ENCODE data around the gene CYBA. TPM values are rescaled to one million over a fixed set of nuclear protein-coding genes. Genes with fewer than 3 reads are reported as not detected.

The CYBA gene
- total RNA-seq, 1 experiment from 2014 or later: 0.10 TPM

- no peak for DNase-seq (ENCODE audit: low read depth)
Measured at GRCh38 chr16:88631920-88632586, 18.8 kb downstream of the CYBA start.

- DNase-seq (ENCODE audit: low read depth): no peak
Measured at GRCh38 chr16:88631384-88631783, 19.5 kb downstream of the CYBA start.

- no peak for DNase-seq (ENCODE audit: low read depth)
Measured at GRCh38 chr16:88630941-88631340, 19.9 kb downstream of the CYBA start.

- no peak for DNase-seq (ENCODE audit: low read depth)
Measured at GRCh38 chr16:88630433-88630832, 20.4 kb downstream of the CYBA start.

GRCh38 chr16:88629835-88630234 is 21.0 kb downstream of the CYBA start:
- DNase-seq (ENCODE audit: low read depth): no peak

- peak; percentile 37 for DNase-seq (ENCODE audit: low read depth)
Measured at GRCh38 chr16:88628512-88628974, 22.3 kb downstream of the CYBA start.

GRCh38 chr16:88627531-88628411 is 23.1 kb downstream of the CYBA start:
- DNase-seq (ENCODE audit: low read depth): no peak

GRCh38 chr16:88626646-88627045 is 24.2 kb downstream of the CYBA start:
- DNase-seq (ENCODE audit: low read depth): no peak

- no peak for DNase-seq (ENCODE audit: low read depth)
Measured at GRCh38 chr16:88624977-88625576, 25.8 kb downstream of the CYBA start.

GRCh38 chr16:88624481-88624880 is 26.4 kb downstream of the CYBA start:
- no peak for DNase-seq (ENCODE audit: low read depth)

- no peak for DNase-seq (ENCODE audit: low read depth)
Measured at GRCh38 chr16:88623858-88624257, 27.0 kb downstream of the CYBA start.

GRCh38 chr16:88622866-88623265 is 28.0 kb downstream of the CYBA start:
- no peak for DNase-seq (ENCODE audit: low read depth)

- DNase-seq (ENCODE audit: low read depth): no peak
Measured at GRCh38 chr16:88622125-88622524, 28.7 kb downstream of the CYBA start.

GRCh38 chr16:88619859-88620815 is 30.7 kb downstream of the CYBA start:
- no peak for DNase-seq (ENCODE audit: low read depth)

- no peak for DNase-seq (ENCODE audit: low read depth)
Measured at GRCh38 chr16:88618956-88619667, 31.7 kb downstream of the CYBA start.

- no peak for DNase-seq (ENCODE audit: low read depth)
Measured at GRCh38 chr16:88618182-88618955, 32.5 kb downstream of the CYBA start.

GRCh38 chr16:88617268-88618031 is 33.4 kb downstream of the CYBA start:
- DNase-seq (ENCODE audit: low read depth): no peak

GRCh38 chr16:88616736-88617135 is 34.1 kb downstream of the CYBA start:
- DNase-seq (ENCODE audit: low read depth): no peak

GRCh38 chr16:88616320-88616719 is 34.5 kb downstream of the CYBA start:
- DNase-seq (ENCODE audit: low read depth): no peak
